Fibroblast of skin of back (primary cell): ENCODE measurements around the gene PON2.
A peak's percentile ranks its signal among the peaks of the same experiment; 100 is the strongest.

Source experiments
- DNase-seq: peaks from one replicate; pipeline ENCODE4 v3.0.0-alpha.2; 2013

PON2 gene

GRCh38 chr7:95444796-95445195, 10.0 kb upstream of the PON2 start:
- no peak for DNase-seq

DNA sequence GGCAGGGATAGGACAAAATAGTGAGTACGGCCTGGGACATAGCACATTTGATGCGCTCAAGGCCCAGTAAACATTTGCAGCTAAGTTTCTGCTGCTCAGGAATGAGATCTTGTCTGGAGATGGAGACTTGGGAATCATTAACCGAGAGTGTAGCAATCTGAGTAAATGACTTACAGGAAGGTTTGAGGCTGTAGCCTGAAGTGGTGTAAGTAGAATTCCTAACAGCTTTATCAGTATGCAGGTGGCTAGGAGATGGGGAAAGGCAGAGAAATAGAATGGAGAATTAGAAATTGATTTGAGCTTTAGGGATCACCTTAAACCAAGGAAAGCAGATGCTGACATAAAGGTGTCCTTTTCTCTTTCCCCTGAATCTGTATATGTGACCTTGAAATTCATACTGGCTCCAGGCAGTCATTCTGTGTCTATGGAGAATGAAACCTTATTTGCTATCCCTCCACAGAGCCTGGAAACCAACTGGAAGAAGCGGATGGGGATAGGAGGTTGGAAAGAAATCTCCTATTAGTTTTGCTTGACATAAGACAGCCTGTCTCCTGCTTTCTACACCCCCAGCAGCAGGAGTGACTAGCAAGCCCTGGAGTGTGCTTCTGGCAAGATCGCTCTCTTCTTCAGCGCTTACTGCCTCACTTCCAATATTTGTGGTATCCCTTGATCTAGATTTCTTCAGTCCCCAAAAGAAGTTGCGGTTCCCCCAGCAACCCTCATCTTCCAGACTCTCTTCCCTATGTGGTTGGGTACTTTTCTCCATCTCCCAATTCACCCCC, 6.4 kb upstream of the PON2 start:
- no peak for DNase-seq

DNA sequence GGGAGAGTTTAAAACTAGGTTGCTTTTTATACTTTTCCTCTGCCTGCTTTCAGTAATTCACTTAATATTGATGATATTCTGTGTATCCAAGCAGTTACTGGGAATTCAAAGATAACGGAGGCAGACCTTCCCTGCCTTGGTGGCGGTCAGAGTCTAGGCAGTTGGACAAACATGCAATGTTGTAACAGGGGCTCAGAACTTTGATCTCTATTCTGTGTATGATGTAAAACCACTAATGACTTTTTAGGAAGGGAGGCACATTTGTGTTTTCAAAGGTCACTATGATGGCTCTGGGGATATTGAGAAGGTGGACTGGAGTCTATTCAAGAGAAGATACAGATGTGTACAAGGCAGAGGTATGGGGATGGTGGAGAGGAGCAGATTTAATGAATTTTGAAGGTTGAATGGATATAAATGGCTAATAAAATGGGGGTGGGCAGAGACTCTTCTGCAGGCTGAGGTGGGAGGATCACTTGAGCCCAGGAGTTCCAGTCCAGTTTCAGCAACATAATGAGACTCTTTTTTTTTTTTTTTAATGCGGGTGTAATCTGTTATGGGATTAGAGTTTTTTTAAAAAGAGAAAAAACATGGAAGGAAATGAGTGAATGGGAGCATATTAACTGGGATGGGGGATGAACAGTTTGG, 5.7 kb upstream of the PON2 start:
- no peak for DNase-seq

- DNase-seq = no peak
Measured at GRCh38 chr7:95436407-95436806, 1.6 kb upstream of the PON2 start.

- no peak for DNase-seq
Measured at GRCh38 chr7:95435422-95435780, 573 bp upstream of the PON2 start.

DNA sequence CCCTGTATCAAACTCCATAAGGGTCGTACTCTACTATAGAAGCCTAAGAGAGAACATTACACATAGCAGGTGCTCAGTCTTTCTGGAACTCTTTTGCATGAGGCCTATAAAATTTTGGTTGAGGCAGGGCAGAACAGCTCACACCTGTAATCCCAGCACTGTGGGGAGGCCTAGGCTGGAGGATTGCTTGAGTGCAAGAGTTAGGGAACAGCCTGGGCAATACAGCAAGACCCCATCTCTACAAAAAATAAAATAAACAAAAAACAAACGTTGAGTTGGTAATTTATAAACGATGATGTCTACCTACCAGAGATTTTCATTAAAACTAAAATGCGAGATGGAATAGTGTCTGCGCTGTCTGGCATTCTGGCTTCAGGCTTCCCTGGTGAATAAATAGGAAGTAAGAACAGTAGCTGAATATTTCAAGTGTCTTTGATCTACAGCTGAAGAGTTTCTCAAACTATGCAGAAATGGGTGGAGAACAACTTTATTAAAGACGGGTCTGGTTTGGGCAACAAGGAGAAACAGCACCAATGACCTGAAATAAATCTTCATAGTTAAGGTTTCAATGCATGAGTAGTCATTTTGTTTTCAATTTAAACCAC, 774 bp downstream of the PON2 start:
- DNase-seq = no peak

DNA sequence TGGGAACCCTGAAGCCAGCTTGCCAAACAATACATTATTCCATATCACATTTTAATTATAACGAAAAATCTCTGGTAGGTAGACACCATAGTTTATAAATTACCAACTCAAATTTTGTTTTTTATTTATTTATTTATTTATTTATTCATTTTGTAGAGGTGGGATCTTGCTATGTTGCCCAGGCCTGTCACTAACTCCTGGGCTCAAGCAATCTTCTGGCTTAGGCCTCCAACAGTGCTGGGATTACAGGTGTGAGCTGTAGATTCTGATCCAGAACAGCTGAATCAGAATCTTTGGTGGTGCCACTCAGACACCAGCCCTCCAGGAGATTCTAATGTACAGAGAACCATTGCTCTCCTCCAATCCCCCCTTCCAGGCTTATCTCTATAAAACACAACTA, 1.7 kb downstream of the PON2 start:
- no peak for DNase-seq

- DNase-seq = no peak
Measured at GRCh38 chr7:95432606-95433005, 2.2 kb downstream of the PON2 start.

DNA sequence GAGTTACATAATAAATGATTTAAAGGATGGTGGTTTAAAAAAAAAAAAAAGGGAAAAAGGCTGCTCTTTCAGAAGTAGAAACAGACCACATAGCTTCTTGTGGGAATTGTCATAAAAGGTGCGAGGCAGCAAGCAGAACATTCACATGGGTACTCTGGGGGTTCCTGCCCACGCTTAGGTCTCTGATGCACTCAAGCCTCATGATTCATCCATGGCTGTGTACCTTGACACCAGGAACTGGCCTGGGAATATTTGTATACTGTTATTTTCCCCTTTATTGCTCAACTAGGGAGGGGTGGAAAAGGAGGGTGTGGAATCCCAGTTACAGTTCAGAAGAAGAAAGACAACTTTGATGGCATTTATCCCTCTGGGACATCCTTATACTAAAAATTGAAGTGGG, 4.0 kb downstream of the PON2 start:
- DNase-seq = no peak

- no peak for DNase-seq
Measured at GRCh38 chr7:95429241-95429990, 5.4 kb downstream of the PON2 start.

DNA sequence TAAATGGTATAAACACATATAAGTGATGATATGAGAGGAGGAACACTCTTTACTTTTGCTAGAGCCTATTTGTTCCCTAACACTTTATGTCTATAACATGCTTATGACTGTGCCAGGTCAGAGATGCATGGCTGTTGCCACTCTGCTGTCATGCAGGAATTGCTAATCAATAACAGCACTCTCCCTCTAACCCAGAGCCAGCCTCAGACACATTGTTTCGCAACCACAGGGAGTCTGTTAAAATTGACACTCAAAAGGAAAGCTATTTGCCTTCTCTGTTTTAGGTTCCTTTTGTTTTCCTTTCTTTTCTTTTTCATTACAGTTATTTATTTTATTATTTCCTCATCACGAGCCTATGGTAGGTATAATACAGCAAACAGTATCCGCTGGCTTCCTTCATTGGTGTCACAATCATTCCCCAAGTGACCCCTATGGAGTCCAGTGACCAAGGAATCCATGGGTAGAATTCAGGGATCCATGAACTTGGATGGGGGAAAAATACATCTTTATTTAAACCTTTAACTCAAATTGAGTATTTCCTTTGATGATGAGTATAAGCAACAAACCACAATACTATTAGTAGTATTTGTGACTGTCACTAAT, 6.8 kb downstream of the PON2 start:
- no peak for DNase-seq

DNA sequence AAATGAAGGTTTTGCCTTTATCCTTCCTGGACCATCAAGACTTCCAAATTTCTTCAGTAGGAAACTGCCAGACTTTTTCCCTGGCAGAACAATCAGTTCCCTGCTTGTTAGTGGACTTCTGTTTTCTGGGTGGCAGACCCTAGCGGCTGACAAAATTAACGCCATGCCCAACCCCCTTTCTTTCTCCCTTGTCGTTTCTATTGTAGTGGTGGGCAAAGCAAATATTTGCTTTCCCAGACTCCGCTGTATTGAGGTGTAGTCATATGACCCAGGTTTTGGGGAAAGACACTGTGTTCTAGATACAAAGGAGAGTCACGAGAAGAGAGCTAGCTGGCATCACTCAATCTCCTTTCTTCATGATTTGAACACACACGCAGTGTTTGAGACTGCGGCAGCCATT, 7.7 kb downstream of the PON2 start:
- no peak for DNase-seq

GRCh38 chr7:95425694-95426093, 9.1 kb downstream of the PON2 start:
- DNase-seq = no peak

GRCh38 chr7:95424716-95425115, 10.1 kb downstream of the PON2 start:
- no peak for DNase-seq

DNA sequence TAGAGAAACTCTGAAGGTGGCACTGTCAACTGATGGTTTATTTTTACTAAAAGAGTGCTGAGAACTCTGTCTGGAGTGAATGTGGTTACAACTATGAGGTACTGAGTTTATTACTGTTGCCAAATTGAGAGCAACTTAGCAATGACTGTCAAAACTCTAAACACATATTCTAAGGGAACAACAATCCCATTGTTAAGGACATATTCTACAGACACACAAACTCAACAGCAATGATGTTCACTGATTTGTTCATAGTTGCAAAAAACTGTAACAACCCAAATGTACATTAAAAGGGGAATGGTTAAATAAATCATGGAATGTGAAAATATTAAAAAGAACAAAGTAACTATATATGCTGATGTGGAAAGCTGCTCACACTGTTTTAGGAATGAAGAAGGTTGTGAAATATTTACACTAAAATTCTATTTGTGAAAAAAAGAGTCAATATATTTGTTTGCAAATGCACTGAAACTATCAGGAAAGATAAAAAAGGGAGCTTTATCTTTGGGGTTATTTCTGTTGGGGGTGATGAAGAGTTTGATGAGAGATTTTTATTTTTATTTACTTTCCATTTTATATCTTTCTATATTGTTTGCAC, 12.9 kb downstream of the PON2 start:
- DNase-seq = no peak

DNA sequence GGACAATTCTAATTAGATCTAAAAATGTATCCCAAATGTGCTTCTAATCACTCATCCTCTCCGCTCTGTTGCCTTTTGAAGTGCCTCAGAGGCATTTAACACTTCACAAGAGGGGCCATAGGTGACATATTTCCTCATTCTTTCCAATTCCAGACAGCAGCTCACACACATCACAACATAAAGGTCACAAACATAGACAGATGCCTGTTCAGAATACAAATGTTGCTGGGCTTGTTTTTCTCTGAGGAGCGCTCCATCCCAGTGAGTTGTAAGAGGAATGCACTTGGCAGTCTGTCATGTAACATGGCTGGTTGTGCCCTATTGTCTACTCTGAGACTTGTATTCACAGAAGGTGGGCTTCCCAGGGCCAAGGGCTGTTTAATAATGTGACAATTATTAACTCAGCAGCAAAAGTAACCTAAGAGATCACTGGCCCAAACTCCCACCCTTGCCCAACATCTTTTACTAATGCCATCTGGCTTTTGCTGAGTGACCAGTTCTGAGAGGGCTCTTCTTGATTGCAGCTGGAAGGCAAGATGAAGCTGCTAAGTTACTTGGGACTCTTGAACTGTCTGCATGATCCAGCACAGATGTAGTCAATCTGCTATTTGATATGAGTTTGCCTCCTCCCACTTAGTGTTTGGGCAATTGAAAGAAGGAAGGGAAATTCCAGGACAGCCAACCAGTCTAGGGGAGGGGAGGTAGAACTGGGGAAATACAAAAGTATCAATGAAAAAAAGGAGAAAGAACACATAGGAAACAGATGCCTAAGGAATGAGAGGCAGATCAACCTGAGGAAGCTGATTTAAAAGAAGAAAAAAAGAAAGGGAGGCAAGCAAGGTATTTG, 13.6 kb downstream of the PON2 start:
- no peak for DNase-seq

GRCh38 chr7:95412075-95412474, 22.8 kb downstream of the PON2 start:
- no peak for DNase-seq

GRCh38 chr7:95411666-95412065, 23.2 kb downstream of the PON2 start:
- DNase-seq = no peak

DNA sequence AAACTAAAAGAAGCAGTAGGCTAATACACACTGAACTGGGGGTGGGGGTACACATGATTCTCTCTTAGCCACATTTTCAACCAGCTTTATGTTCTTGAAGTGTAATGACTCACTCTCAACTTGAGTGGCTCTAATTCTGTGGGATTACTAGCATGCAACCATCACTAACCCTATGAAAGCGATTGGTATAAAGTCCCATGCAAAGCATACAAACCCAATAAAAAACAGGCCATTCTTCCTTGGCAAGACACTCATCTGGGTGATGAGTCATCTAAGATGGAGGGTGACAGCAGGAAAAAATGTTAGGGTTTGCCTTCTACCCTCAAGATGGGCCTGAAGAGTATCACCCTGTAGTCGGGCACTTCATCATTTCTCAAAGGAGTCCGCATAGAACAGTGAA, 23.8 kb downstream of the PON2 start:
- DNase-seq = peak; percentile 19

DNA sequence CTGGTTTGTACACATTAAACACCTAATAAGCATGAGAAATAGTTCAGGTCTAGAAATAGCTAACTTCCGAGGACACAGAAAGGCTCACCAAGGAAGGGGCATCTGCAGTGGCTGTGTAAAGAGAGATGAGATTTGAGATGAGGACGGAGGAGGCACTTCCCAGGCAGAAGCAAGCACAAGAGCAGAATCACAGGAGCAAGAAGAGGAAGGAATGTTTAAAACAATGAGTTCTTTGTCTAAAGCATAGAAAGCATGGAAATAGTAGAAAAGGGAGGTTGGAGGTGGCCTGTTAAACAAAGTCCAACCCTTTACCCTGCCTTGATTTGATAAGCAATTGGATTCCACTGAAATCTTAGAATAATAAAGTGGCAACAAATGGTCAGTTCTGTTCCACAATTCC, 27.1 kb downstream of the PON2 start:
- DNase-seq = no peak

DNA sequence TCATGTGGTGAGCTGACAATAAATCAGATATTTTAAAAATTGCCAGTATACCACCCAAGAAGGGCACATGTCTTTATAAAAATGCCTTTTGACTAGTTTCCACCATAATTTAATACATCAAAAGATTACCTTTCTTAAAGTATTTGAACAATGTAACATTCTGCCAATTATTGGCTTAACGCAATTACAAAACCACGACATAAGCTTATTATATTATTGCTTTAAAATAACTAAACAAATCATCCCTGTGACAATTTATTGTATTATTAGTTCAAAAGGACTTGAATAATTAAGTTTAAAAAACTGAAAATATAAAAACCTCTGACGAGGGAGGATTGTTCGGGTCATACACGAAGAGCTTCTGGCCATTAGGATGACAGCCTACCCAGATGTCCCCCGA, 29.0 kb downstream of the PON2 start:
- DNase-seq = no peak

- DNase-seq = no peak
Measured at GRCh38 chr7:95405208-95405607, 29.6 kb downstream of the PON2 start.
